CD4-positive, alpha-beta T cell (primary cell): ENCODE data around the gene KCNK1. TPM values are rescaled to one million over a fixed set of nuclear protein-coding genes. Genes with fewer than 3 reads are reported as not detected.

ENCODE experiments used
- ATAC-seq: fragments of 200-7000 bp; cut with Tn5 transposase; one replicate; pipeline ENCODE4 v1.10.0; 2022; ENCODE audit warnings: mild to moderate bottlenecking; ENCODE audit not compliant: poor library complexity
- CTCF ChIA-PET: fragments of 350-600 bp; sonication (Branson Sonifier 250); formaldehyde crosslinking; loops from one replicate; lab custom pipeline; 2021; ENCODE audit warnings: antibody characterized with exemption, inconsistent platforms; lab: Charles Lee
- POLR2A ChIA-PET: fragments of 350-600 bp; sonication (Branson Sonifier 250); formaldehyde crosslinking; loops from one replicate; lab custom pipeline; 2021; ENCODE audit warnings: antibody characterized with exemption, inconsistent platforms; lab: Charles Lee
- DNase-seq, 14 experiments: peaks; one replicate each; pipeline ENCODE4 v3.0.0-alpha.2; 2013 to 2020; ENCODE audit warnings: mixed read lengths in 2 of 14
- H3K27ac ChIP-seq, 2 donors: one replicate each; pipeline versions ENCODE4 v1.5.1 to v1.7.0; 2013; ENCODE audit warnings: low read length in 2 of 2, low read depth in 1 of 2, mild to moderate bottlenecking in 1 of 2
- H3K27me3 ChIP-seq, 2 experiments: 1 replicate in 1 of 2; 2 replicates in 1 of 2; pipeline versions ENCODE4 v1.6.1 to v1.7.0; 2013; ENCODE audit warnings: low read length in 2 of 2, control low read depth in 1 of 2, mild to moderate bottlenecking in 1 of 2, moderate library complexity in 1 of 2; ENCODE audit not compliant: insufficient read depth in 2 of 2, control insufficient read depth in 1 of 2
- H3K36me3 ChIP-seq: one replicate; pipeline ENCODE4 v1.6.1; 2013; ENCODE audit warnings: low read length, control low read depth; ENCODE audit not compliant: insufficient read depth
- H3K4me1 ChIP-seq: one replicate; pipeline ENCODE4 v1.6.1; 2013; ENCODE audit warnings: low read length, control low read depth; ENCODE audit not compliant: insufficient read depth
- H3K4me3 ChIP-seq: one replicate; pipeline ENCODE4 v1.5.1; 2013; ENCODE audit warnings: mild to moderate bottlenecking, low read length, moderate library complexity
- H3K9me3 ChIP-seq, 2 experiments: 1 replicate in 1 of 2; 2 replicates in 1 of 2; pipeline versions ENCODE4 v1.6.1 to v1.7.0; 2013; ENCODE audit warnings: low read length in 2 of 2, mild to moderate bottlenecking in 2 of 2, control low read depth in 1 of 2, moderate library complexity in 1 of 2; ENCODE audit not compliant: control insufficient read depth in 1 of 2, insufficient read depth in 1 of 2
- H3K27ac Mint-ChIP-seq: one replicate; pipeline ENCODE4 v1.8.0; 2020; ENCODE audit warnings: mixed read lengths
- H3K27me3 Mint-ChIP-seq: one replicate; pipeline ENCODE4 v1.8.0; 2021; ENCODE audit warnings: mixed read lengths
- H3K36me3 Mint-ChIP-seq: one replicate; pipeline ENCODE4 v1.8.0; 2021; ENCODE audit warnings: low read depth, mixed read lengths
- H3K4me1 Mint-ChIP-seq: one replicate; pipeline ENCODE4 v1.8.0; 2021; ENCODE audit warnings: low read depth, mixed read lengths
- H3K4me3 Mint-ChIP-seq: one replicate; pipeline ENCODE4 v1.8.0; 2020; ENCODE audit warnings: mild to moderate bottlenecking, mixed read lengths
- H3K9me3 Mint-ChIP-seq: one replicate; pipeline ENCODE4 v1.8.0; 2020; ENCODE audit warnings: mixed read lengths
- CTCF ChIP-seq: fragments of 200-600 bp; IDR thresholded peaks from one replicate; pipeline ENCODE4 v1.8.0; 2022; ENCODE audit warnings: antibody characterized with exemption, mild to moderate bottlenecking
- intact Hi-C, 2 experiments: fragments of 100-400 bp; cut with DNase I in 1 of 2; cut with micrococcal nuclease in 1 of 2; formaldehyde crosslinking; loops; one replicate each; pipeline versions ENCODE4 v1.15.1 to v1.9.0; 2023 to 2025; cut with DNase I, micrococcal nuclease
- total RNA-seq, 174 experiments: library from RNA in 2 of 174; stranded (reverse) in 2 of 174; gene quantifications; one replicate each; pipeline ENCODE4 v1.2.3 and lab custom pipeline; 2021 to 2026

KCNK1 gene
- total RNA-seq, 2 experiments from 2014 or later: not detected

GRCh38 chr1:233598891-233599541 is 14.9 kb upstream of the KCNK1 start:
- Histone ChIP-seq H3K4me3 (no peak overlapping the region), H3K27me3 (no peaks in the 10 kb centered on the region), H3K36me3 (no peaks in the 10 kb centered on the region), H3K4me1 (no peaks in the 10 kb centered on the region), H3K27ac (no peak overlapping the region), H3K9me3 (no peaks in the 10 kb centered on the region)
- no peak for TF ChIP-seq CTCF
- ChIA-PET CTCF (no interaction called here), POLR2A (no interaction called here)
- Mint-ChIP-seq H3K36me3 (no peaks in the 10 kb centered on the region), H3K4me1 (no peaks in the 10 kb centered on the region), H3K9me3 (no peaks in the 10 kb centered on the region), H3K27me3 (peaks cover 17% of the 10 kb centered on the region), H3K4me3 (no peak overlapping the region), H3K27ac (no peak overlapping the region)
- intact Hi-C loops: no loop called here
- peak in 2 of 14 experiments; percentile 2 to 4 for DNase-seq
- no peak for ATAC-seq

- no peaks in the 10 kb centered on the region for H3K27me3 ChIP-seq
- DNase-seq: no peak
- Mint-ChIP-seq H3K4me3 (no peak overlapping the region), H3K9me3 (no peaks in the 10 kb centered on the region), H3K36me3 (no peaks in the 10 kb centered on the region), H3K27ac (no peak overlapping the region), H3K4me1 (no peaks in the 10 kb centered on the region), H3K27me3 (peaks cover 17% of the 10 kb centered on the region)
- H3K4me1 ChIP-seq: no peaks in the 10 kb centered on the region
- no peaks in the 10 kb centered on the region for H3K36me3 ChIP-seq
- H3K9me3 ChIP-seq: no peaks in the 10 kb centered on the region
- H3K4me3 ChIP-seq: no peak overlapping the region
- no peak for TF ChIP-seq CTCF
- intact Hi-C loops: no loop called here
- POLR2A ChIA-PET: no interaction called here
- no peak for ATAC-seq
- no peak overlapping the region for H3K27ac ChIP-seq
- CTCF ChIA-PET: no interaction called here
These were observed 14.3 kb upstream of the KCNK1 start for GRCh38 chr1:233599542-233600073.

GRCh38 chr1:233600488-233600887 is 13.4 kb upstream of the KCNK1 start:
- Histone ChIP-seq H3K27ac (no peak overlapping the region), H3K36me3 (no peaks in the 10 kb centered on the region), H3K27me3 (no peaks in the 10 kb centered on the region), H3K4me3 (no peak overlapping the region), H3K4me1 (no peaks in the 10 kb centered on the region), H3K9me3 (no peaks in the 10 kb centered on the region)
- no peak for ATAC-seq
- intact Hi-C loops: no loop called here
- Mint-ChIP-seq H3K27ac (no peak overlapping the region), H3K27me3 (peaks cover 14% of the 10 kb centered on the region), H3K4me1 (no peaks in the 10 kb centered on the region), H3K4me3 (no peak overlapping the region), H3K36me3 (no peaks in the 10 kb centered on the region), H3K9me3 (no peaks in the 10 kb centered on the region)
- DNase-seq: no peak
- CTCF ChIA-PET: no interaction called here
- no peak for TF ChIP-seq CTCF
- POLR2A ChIA-PET: no interaction called here
